C4-2B (cell line): ENCODE measurements around the gene C10orf95.

Source experiments
- CTCF ChIP-seq: fragments of 450-650 bp; conservative IDR thresholded peaks from 2 replicates; pipeline ENCODE4 v1.5.1; 2017; ENCODE audit warnings: mild to moderate bottlenecking
- ZFX ChIP-seq: fragments of 450-650 bp; IDR thresholded peaks from 2 replicates; pipeline ENCODE4 v1.6.1; 2017

GRCh38 chr10:102429468-102429867, 21.9 kb downstream of the C10orf95 start:
- TF ChIP-seq CTCF (no peak), ZFX (no peak)
